SK-MEL-5 (cell line): Measurements from ENCODE around the gene IL26. TPM values are rescaled to one million over a fixed set of nuclear protein-coding genes. Genes with fewer than 3 reads are reported as not detected.

Source experiments
- total RNA-seq: library from RNA; depleted of rRNA; stranded (reverse); fragments of >200 nt; shearing (Covaris generic); gene quantifications from 2 replicates; pipeline ENCODE4 v1.2.3, GENCODE V29; 2014; rRNA removed

IL26 gene
- total RNA-seq, 1 experiment from 2014 or later, result not detected

Other genes with a start within 250 kb of the IL26 start
- not detected in 2 replicates for gene IFNG-AS1, start 236.4 kb downstream of the IL26 start, total RNA-seq
- not detected in 2 replicates for gene IFNG, start 66.1 kb downstream of the IL26 start, total RNA-seq
- gene IL22, start 27.8 kb upstream of the IL26 start, total RNA-seq, result not detected in 2 replicates
- 11.5 and 12.7 TPM in 2 replicates for gene MDM1, start 106.6 kb upstream of the IL26 start, total RNA-seq